ENCODE results near the gene PAEP. TPM values are rescaled to one million over a fixed set of nuclear protein-coding genes. Genes with fewer than 3 reads are reported as not detected.

Gene PAEP
- total and polyA plus RNA-seq, 4 donors: not detected

GRCh38 chr9:135612437-135612836 is 50.9 kb downstream of the PAEP start:
- Histone ChIP-seq H3K27me3 (ENCODE audit: control insufficient read depth in 4 of 4, insufficient read depth in 4 of 4, low read length in 3 of 4) (peaks cover 0 to 3% (median 0%) of the 10 kb centered on the region in 4 donors), H3K27ac (ENCODE audit: low read depth in 1 of 2, low read length in 2 of 2) (no peak overlapping the region), H3K4me3 (ENCODE audit: low read depth in 1 of 3, low read length in 3 of 3) (no peak overlapping the region), H3K9ac (ENCODE audit: low read depth in 1 of 2, low read length in 2 of 2) (no peak overlapping the region), H3K4me1 (ENCODE audit: control insufficient read depth in 4 of 4, insufficient read depth in 4 of 4, low read length in 3 of 4) (no peaks in the 10 kb centered on the region), H3K9me3 (ENCODE audit: control insufficient read depth in 4 of 4, low read length in 3 of 4) (no peaks in the 10 kb centered on the region), H3K36me3 (ENCODE audit: control insufficient read depth in 4 of 4, insufficient read depth in 3 of 4, low read depth in 1 of 4, low read length in 3 of 4) (no peaks in the 10 kb centered on the region)
- DNase-seq (ENCODE audit: low spot score): no peak
- WGBS: 92% methylated on average over 8 of the region's 8 CpGs
- no peak for TF ChIP-seq FOXA2 (IDR thresholded peaks at IDR 0.05)

DNA sequence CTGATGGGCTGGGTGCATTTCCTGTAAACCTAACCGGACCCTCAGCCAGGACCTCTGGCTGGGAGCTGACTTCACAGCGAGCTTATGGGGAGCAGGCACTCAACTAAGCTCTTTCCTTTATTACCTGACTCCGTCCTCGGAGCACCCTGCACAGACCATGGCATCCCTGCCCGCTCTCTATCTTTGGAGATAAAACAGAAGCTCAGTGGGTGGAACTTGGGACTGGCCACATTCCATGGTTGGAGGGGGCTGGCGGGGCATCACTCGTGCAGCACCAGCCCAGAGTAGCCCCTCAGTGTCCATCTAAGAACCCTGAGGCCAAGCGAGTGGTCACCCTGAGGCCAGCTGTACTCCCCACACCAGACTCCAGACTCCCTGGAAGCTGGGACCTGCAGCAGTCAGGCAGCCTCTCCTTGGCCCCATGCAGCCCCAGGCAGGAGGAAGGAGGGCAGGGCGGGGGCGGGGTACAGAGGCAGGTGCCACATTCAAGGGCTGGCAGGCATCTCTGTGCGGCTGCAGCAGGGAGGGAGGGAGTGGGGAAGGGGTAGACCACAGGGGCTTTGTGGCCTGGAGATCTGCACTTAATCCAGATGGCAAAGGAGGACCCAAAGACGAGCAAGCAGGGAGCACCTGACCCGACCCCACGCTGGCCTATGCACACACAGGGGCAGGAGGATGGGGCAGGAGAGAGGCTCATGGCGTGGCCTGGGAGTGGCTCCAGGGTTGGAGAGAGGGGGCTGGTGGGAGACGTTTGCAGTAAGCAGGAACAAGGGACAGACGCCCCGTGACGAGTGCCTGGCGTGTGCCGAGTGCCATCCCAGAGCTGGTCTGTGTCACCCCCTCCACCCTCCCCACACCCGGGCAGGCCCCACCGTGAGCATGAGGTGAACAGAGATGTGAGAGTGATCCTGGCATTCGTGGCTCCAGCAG is 51.7 kb downstream of the PAEP start:
- Histone ChIP-seq H3K36me3 (ENCODE audit: control insufficient read depth in 4 of 4, insufficient read depth in 3 of 4, low read depth in 1 of 4, low read length in 3 of 4) (no peaks in the 10 kb centered on the region), H3K4me1 (ENCODE audit: control insufficient read depth in 4 of 4, insufficient read depth in 4 of 4, low read length in 3 of 4) (no peaks in the 10 kb centered on the region), H3K27ac (ENCODE audit: low read depth in 1 of 2, low read length in 2 of 2) (no peak overlapping the region), H3K27me3 (ENCODE audit: control insufficient read depth in 4 of 4, insufficient read depth in 4 of 4, low read length in 3 of 4) (peaks cover 0 to 3% (median 0%) of the 10 kb centered on the region in 4 donors), H3K9ac (ENCODE audit: low read depth in 1 of 2, low read length in 2 of 2) (no peak overlapping the region), H3K9me3 (ENCODE audit: control insufficient read depth in 4 of 4, low read length in 3 of 4) (no peaks in the 10 kb centered on the region), H3K4me3 (ENCODE audit: low read depth in 1 of 3, low read length in 3 of 3) (no peak overlapping the region)
- no peak for DNase-seq (ENCODE audit: low spot score)
- TF ChIP-seq YY1 (IDR thresholded peaks at IDR 0.05): no peak
- TF ChIP-seq, protein P1, sequence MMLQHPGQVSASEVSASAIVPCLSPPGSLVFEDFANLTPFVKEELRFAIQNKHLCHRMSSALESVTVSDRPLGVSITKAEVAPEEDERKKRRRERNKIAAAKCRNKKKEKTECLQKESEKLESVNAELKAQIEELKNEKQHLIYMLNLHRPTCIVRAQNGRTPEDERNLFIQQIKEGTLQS (IDR thresholded peaks at IDR 0.05): no peak
- no peak for TF ChIP-seq FOXA1 (IDR thresholded peaks at IDR 0.05)
- no peak for TF ChIP-seq SP1 (IDR thresholded peaks at IDR 0.05)
- no peak for TF ChIP-seq NR2F2 (IDR thresholded peaks at IDR 0.05)
- TF ChIP-seq EGR1 (IDR thresholded peaks at IDR 0.05; ENCODE audit: low read depth in 2 of 2): no peak
- TF ChIP-seq TAF1 (conservative IDR thresholded peaks at IDR 0.05): no peak
- no peak for TF ChIP-seq HNF4A (conservative IDR thresholded peaks at IDR 0.05)
- no peak for TF ChIP-seq GABPA (IDR thresholded peaks at IDR 0.05 in 1 of 2, conservative IDR thresholded peaks at IDR 0.05 in 1 of 2)
- no peak for TF ChIP-seq HNF4G (IDR thresholded peaks at IDR 0.05)
- no peak for TF ChIP-seq RAD21 (IDR thresholded peaks at IDR 0.05)
- TF ChIP-seq, protein P2, sequence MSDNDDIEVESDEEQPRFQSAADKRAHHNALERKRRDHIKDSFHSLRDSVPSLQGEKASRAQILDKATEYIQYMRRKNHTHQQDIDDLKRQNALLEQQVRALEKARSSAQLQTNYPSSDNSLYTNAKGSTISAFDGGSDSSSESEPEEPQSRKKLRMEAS (IDR thresholded peaks at IDR 0.05): no peak
- no peak for TF ChIP-seq FOXA2 (IDR thresholded peaks at IDR 0.05)
- TF ChIP-seq REST (IDR thresholded peaks at IDR 0.05): no peak
- TF ChIP-seq, protein P3, sequence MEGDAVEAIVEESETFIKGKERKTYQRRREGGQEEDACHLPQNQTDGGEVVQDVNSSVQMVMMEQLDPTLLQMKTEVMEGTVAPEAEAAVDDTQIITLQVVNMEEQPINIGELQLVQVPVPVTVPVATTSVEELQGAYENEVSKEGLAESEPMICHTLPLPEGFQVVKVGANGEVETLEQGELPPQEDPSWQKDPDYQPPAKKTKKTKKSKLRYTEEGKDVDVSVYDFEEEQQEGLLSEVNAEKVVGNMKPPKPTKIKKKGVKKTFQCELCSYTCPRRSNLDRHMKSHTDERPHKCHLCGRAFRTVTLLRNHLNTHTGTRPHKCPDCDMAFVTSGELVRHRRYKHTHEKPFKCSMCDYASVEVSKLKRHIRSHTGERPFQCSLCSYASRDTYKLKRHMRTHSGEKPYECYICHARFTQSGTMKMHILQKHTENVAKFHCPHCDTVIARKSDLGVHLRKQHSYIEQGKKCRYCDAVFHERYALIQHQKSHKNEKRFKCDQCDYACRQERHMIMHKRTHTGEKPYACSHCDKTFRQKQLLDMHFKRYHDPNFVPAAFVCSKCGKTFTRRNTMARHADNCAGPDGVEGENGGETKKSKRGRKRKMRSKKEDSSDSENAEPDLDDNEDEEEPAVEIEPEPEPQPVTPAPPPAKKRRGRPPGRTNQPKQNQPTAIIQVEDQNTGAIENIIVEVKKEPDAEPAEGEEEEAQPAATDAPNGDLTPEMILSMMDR (IDR thresholded peaks at IDR 0.05; ENCODE audit: low read depth, low read length, missing input control): no peak
- no peak for TF ChIP-seq JUND (IDR thresholded peaks at IDR 0.05)
- WGBS: 70% methylated on average over 24 of the region's 24 CpGs
